GM23248 (cell line): ENCODE results near the gene PLPPR3. TPM values are rescaled to one million over a fixed set of nuclear protein-coding genes. Genes with fewer than 3 reads are reported as not detected.
"Not testable (repeated sequence)": the region's sequence is repeated elsewhere in the genome, so short reads cannot be mapped to it uniquely, and the experiment has no call there.

ENCODE experiments used
- DNase-seq: peaks from one replicate; pipeline ENCODE4 v3.0.0-alpha.2; 2015
- H2AFZ ChIP-seq: fragments of 200-600 bp; sonication (generic); 2 replicates; pipeline ENCODE4 v1.6.1; 2016; ENCODE audit warnings: antibody characterized with exemption
- H3F3A ChIP-seq: fragments of 200-600 bp; sonication (generic); 2 replicates; pipeline ENCODE4 v1.6.1; 2016; ENCODE audit warnings: mild to moderate bottlenecking, antibody characterized with exemption, mixed run types; ENCODE audit not compliant: insufficient read depth
- H3K27ac ChIP-seq: fragments of 200-600 bp; sonication (generic); 2 replicates; pipeline ENCODE4 v1.5.1; 2016; ENCODE audit warnings: mild to moderate bottlenecking
- H3K27me3 ChIP-seq: fragments of 200-600 bp; sonication (generic); replicated peaks from 2 replicates; pipeline ENCODE4 v1.6.1; 2016; ENCODE audit warnings: mild to moderate bottlenecking; ENCODE audit not compliant: insufficient read depth
- H3K36me3 ChIP-seq: fragments of 200-600 bp; sonication (generic); 2 replicates; pipeline ENCODE4 v1.6.1; 2016; ENCODE audit warnings: low read depth, mild to moderate bottlenecking
- H3K4me1 ChIP-seq: fragments of 200-600 bp; sonication (generic); 2 replicates; pipeline ENCODE4 v1.6.1; 2016; ENCODE audit warnings: mild to moderate bottlenecking; ENCODE audit not compliant: insufficient read depth
- H3K4me2 ChIP-seq: fragments of 200-600 bp; sonication (generic); one replicate; pipeline ENCODE4 v1.6.1; 2016; ENCODE audit warnings: mild to moderate bottlenecking; ENCODE audit not compliant: unreplicated experiment
- H3K4me3 ChIP-seq: fragments of 200-600 bp; sonication (generic); 2 replicates; pipeline ENCODE4 v1.5.1; 2016; ENCODE audit warnings: mild to moderate bottlenecking
- H3K79me2 ChIP-seq: fragments of 200-600 bp; sonication (generic); 2 replicates; pipeline ENCODE4 v1.6.1; 2016; ENCODE audit warnings: mild to moderate bottlenecking; ENCODE audit not compliant: insufficient read depth
- H3K9ac ChIP-seq: fragments of 200-600 bp; sonication (generic); 2 replicates; pipeline ENCODE4 v1.6.1; 2016; ENCODE audit warnings: mild to moderate bottlenecking
- H3K9me2 ChIP-seq: fragments of 200-600 bp; sonication (generic); 2 replicates; pipeline ENCODE4 v1.6.1; 2016; ENCODE audit warnings: mixed run types, mild to moderate bottlenecking, moderate library complexity; ENCODE audit not compliant: insufficient read depth
- H3K9me3 ChIP-seq: fragments of 200-600 bp; sonication (generic); one replicate; pipeline ENCODE4 v1.6.1; 2017; ENCODE audit warnings: low read depth
- H4K20me1 ChIP-seq: fragments of 200-600 bp; sonication (generic); 2 replicates; pipeline ENCODE4 v1.6.0; 2016; ENCODE audit not compliant: insufficient read depth
- EZH2 ChIP-seq: fragments of 200-600 bp; sonication (generic); IDR thresholded peaks from 2 replicates; pipeline ENCODE4 v1.6.1; 2018; ENCODE audit warnings: antibody characterized with exemption, mild to moderate bottlenecking; ENCODE audit not compliant: insufficient read depth, poor library complexity, severe bottlenecking
- EZH2phosphoT487 ChIP-seq: fragments of 200-600 bp; sonication (generic); IDR thresholded peaks from 2 replicates; pipeline ENCODE4 v1.6.1; 2018; ENCODE audit warnings: antibody characterized with exemption, moderate library complexity, mild to moderate bottlenecking, low read depth; ENCODE audit not compliant: insufficient read depth
- WGBS, 2 experiments: methylation state at CpG; one replicate each; pipeline ENCODE4 v1.1.6; 2015 to 2017; ENCODE audit warnings: low lambda C conversion rate in 2 of 2, low coverage in 1 of 2; ENCODE audit errors: missing lambda C conversion rate in 2 of 2; 5-methylcytosine and 5-hydroxymethylcytosine counted together
- in situ Hi-C: fragments of 300-500 bp; cut with MboI; formaldehyde crosslinking; loops from 2 replicates; pipeline ENCODE4 v1.15.0; 2020
- polyA plus RNA-seq: library from polyadenylated mRNA; unstranded; fragments of >200 nt; fragmentation: Nextera tagmentation; extraction: Ambion mirVana; gene quantifications from 2 replicates; pipeline ENCODE4 v1.2.1, GENCODE V29; 2016
- total RNA-seq: library from RNA; depleted of rRNA; stranded (reverse); fragments of >200 nt; shearing (Covaris generic); gene quantifications from 2 replicates; pipeline ENCODE4 v1.2.3, GENCODE V29; 2014

The PLPPR3 gene
- total and polyA plus RNA-seq, 2 experiments from 2014 or later = 0.32 TPM; not detected in 1

DNA sequence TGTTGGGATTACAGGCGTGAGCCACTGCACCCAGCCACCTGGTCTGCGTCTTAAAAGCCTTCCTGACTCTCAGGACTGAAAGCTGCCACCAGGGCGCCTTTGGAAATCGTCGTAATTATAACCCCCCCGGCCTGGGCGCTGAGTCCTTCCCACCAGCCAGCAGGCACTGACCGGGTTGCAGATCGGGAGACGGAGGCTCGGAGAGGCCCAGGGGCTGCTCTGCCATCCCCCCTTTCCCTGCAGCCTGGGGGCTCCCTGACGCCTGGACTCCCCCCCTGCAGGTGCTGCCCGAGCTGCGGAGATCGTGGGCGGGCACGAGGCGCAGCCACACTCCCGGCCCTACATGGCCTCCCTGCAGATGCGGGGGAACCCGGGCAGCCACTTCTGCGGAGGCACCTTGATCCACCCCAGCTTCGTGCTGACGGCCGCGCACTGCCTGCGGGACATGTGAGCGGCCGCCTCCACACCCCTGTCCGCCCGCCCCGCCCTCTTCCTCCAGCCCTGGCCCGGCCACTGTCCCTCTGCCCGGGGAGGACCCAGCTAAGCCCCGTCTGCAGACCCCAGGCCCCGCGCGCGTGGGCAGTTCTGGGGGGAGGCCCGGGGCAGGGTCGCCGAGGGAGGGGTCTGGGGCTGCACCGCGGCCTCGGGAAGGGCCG is 21.6 kb upstream of the PLPPR3 start:
- DNase-seq = peak; percentile 44
- TF ChIP-seq EZH2phosphoT487 (no peak), EZH2 (no peak)
- H3K9ac ChIP-seq = no peak overlapping the region
- no peaks in the 10 kb centered on the region for H3F3A ChIP-seq
- no peak overlapping the region for H3K4me2 ChIP-seq
- H3K4me3 ChIP-seq = no peak overlapping the region
- no peaks in the 10 kb centered on the region for H3K9me3 ChIP-seq
- H3K36me3 ChIP-seq = no peaks in the 10 kb centered on the region
- H3K27ac ChIP-seq = no peak overlapping the region
- no peaks in the 10 kb centered on the region for H3K4me1 ChIP-seq
- no peaks in the 10 kb centered on the region for H3K79me2 ChIP-seq
- H4K20me1 ChIP-seq = no peaks in the 10 kb centered on the region
- in situ Hi-C loops = no loop called here
- WGBS, 2 experiments = 7 to 14% methylated on average over 18 to 41 of the region's 46 CpGs
- H2AFZ ChIP-seq = no peak overlapping the region
- peaks cover 48% of the 10 kb centered on the region for H3K27me3 ChIP-seq
- H3K9me2 ChIP-seq = no peaks in the 10 kb centered on the region

DNA sequence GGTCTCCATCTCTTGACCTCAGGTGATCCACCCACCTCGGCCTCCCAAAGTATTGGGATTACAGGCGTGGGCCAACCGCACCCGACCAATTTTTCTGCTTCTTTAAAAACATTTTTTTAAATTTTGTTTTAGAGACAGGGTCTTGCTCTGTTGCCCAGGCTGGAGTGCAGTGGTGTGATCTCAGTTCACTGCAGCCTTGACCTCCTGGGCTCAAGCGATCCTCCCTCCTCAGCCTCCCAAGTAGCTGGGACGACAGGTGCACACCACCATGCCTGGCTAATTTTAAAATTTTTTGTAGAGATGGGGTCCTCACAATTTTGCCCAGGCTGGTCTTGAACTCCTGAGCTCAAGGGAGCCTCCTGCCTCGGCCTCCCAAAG is 21.0 kb upstream of the PLPPR3 start:
- H3K79me2 ChIP-seq, H3K9me3 ChIP-seq, H3F3A ChIP-seq, H3K4me2 ChIP-seq, H3K9me2 ChIP-seq, H2AFZ ChIP-seq, H3K36me3 ChIP-seq, H3K27ac ChIP-seq, H4K20me1 ChIP-seq, H3K4me1 ChIP-seq, in situ Hi-C loops, H3K4me3 ChIP-seq, DNase-seq, H3K9ac ChIP-seq: not testable (repeated sequence)
- H3K27me3 ChIP-seq = peaks cover 43% of the 10 kb centered on the region
- WGBS, 2 experiments = 66 to 70% methylated on average over 7 of the region's 7 CpGs

DNA sequence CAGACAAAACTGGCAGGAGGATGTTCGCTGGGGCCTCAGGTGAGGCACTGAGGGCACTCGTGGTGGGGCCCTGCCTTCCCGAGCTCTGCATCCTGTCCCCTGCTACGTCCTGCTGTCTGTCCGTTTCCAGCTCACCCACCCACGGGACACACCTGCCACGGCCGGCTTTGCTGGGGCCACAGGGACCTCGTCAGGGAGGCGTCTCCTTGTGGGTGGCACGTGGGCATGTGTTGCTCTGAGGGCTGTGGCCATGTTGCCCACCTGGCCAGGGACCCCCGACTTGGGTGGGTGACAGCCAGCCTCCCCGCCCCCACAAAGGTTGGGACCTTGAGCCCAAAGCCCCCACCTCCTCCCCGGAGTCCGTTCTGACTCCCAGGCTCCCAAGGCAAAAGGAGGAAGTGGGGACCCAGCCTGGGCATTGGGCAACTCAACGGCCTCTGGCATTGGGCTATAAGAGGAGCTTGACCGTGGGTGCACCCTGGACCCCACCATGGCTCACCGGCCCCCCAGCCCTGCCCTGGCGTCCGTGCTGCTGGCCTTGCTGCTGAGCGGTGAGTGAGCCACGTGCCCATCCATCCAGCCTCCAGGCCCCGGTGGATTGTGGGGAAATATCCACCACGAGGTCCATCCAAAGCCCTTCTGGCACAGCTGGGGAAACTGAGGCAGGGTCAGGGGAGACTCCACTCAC is 18.9 kb upstream of the PLPPR3 start, which contains the start of gene PRTN3:
Gene PRTN3 (plus strand): TSS at position 481 of the 688 bp plus-strand sequence. CDS start 10 bp downstream, at position 491.
- Histone ChIP-seq H2AFZ (no peak within 1 kb of the TSS), H3K4me3 (no peak within 1 kb of the TSS), H3K79me2 (no peaks in the 10 kb centered on the region), H3K36me3 (no peaks in the 10 kb centered on the region), H3K27ac (no peak within 1 kb of the TSS), H3K9ac (no peak within 1 kb of the TSS), H3K4me1 (no peaks in the 10 kb centered on the region), H3K9me3 (no peaks in the 10 kb centered on the region), H3K4me2 (no peak within 1 kb of the TSS), H3K9me2 (no peaks in the 10 kb centered on the region), H3F3A (no peaks in the 10 kb centered on the region), H4K20me1 (no peaks in the 10 kb centered on the region), H3K27me3 (peaks cover 36% of the 10 kb centered on the region)
- no peak for DNase-seq
- in situ Hi-C loops = no loop called here
- WGBS, 2 experiments = 70 to 78% methylated on average over 22 to 24 of the region's 24 CpGs
- no peak for TF ChIP-seq EZH2phosphoT487
- no peak for TF ChIP-seq EZH2

DNA sequence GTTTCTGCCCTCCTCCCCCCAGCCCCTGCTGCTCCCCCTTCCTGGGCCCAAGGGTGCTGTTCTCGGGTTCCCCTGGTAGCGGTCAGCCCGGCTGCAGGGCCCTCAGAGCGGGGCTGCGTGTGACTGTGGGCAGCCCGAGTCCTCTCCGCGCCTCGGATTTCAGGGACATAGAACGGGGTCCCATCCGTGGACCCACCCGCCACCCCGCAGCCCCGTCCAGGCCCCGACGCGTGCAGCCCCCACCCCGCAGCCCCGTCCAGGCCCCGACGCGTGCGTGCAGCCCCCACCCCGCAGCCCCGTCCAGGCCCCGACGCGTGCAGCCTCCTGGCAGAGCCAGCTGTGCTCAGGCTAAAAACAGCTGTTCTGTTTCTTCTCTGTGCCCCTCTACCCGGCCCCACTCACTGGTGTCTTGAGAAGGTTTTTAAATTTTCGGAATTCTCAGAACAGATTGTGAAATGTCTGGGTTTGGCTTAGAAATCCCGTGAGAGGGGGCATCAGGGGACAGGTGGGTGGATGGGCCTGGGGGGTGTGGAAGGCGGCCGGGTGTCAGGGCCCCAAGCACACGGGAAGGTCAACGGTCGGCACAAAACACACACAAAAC is 13.6 kb upstream of the PLPPR3 start:
- in situ Hi-C loops = no loop called here

More for the DNA sequence above, 13.6 kb upstream of the PLPPR3 start:
- no peak for DNase-seq
- no peaks in the 10 kb centered on the region for H4K20me1 ChIP-seq
- H3K4me3 ChIP-seq = no peak overlapping the region
- TF ChIP-seq EZH2 = no peak
- TF ChIP-seq EZH2phosphoT487 = no peak
- H3K79me2 ChIP-seq = no peaks in the 10 kb centered on the region
- no peak overlapping the region for H3K27ac ChIP-seq
- H3K4me1 ChIP-seq = no peaks in the 10 kb centered on the region
- no peaks in the 10 kb centered on the region for H3K9me3 ChIP-seq
- WGBS, 2 experiments = 21 to 53% methylated on average over 9 to 36 of the region's 36 CpGs
- H3K9ac ChIP-seq = no peak overlapping the region
- no peak overlapping the region for H2AFZ ChIP-seq
- no peaks in the 10 kb centered on the region for H3K36me3 ChIP-seq
- no peaks in the 10 kb centered on the region for H3F3A ChIP-seq
- no peak overlapping the region for H3K4me2 ChIP-seq
- peaks cover 12% of the 10 kb centered on the region; the same call in 1 of the 2 replicates for H3K27me3 ChIP-seq
- H3K9me2 ChIP-seq = no peaks in the 10 kb centered on the region
